NCI-H510A (cell line): ENCODE results near the gene PIK3R5.

Source experiments
- DNase-seq: peaks from one replicate; lab custom pipeline; 2025; lab: John Stamatoyannopoulos, UW

PIK3R5 gene

GRCh38 chr17:8875436-8875835, 90.1 kb downstream of the PIK3R5 start:
- DNase-seq, result no peak

- DNase-seq, result no peak
Measured at GRCh38 chr17:8873801-8874715, 91.4 kb downstream of the PIK3R5 start.

- DNase-seq, result no peak
Measured at GRCh38 chr17:8872705-8873435, 92.6 kb downstream of the PIK3R5 start.

- DNase-seq, result no peak
Measured at GRCh38 chr17:8872036-8872704, 93.3 kb downstream of the PIK3R5 start.

- DNase-seq, result no peak
Measured at GRCh38 chr17:8871081-8871581, 94.4 kb downstream of the PIK3R5 start.

- DNase-seq, result no peak
Measured at GRCh38 chr17:8870406-8871040, 95.0 kb downstream of the PIK3R5 start.

- DNase-seq, result no peak
Measured at GRCh38 chr17:8869114-8869815, 96.2 kb downstream of the PIK3R5 start.

GRCh38 chr17:8868529-8868951, 97.0 kb downstream of the PIK3R5 start:
- no peak for DNase-seq

GRCh38 chr17:8868092-8868491, 97.4 kb downstream of the PIK3R5 start:
- DNase-seq, result no peak

GRCh38 chr17:8867361-8867981, 98.0 kb downstream of the PIK3R5 start, which contains the start of gene PIK3R6:
PIK3R6 (minus strand) TSS chr17:8867674; CDS start chr17:8849794, 17,880 bp downstream.
- no peak for DNase-seq

GRCh38 chr17:8865811-8866210, 99.7 kb downstream of the PIK3R5 start:
- DNase-seq, result no peak

GRCh38 chr17:8865385-8865784, 100.1 kb downstream of the PIK3R5 start:
- no peak for DNase-seq

- DNase-seq, result no peak
Measured at GRCh38 chr17:8862213-8863056, 103.1 kb downstream of the PIK3R5 start.

- DNase-seq, result no peak
Measured at GRCh38 chr17:8861495-8862181, 103.9 kb downstream of the PIK3R5 start.

GRCh38 chr17:8859804-8860430, 105.6 kb downstream of the PIK3R5 start:
- DNase-seq, result no peak

- no peak for DNase-seq
Measured at GRCh38 chr17:8859027-8859803, 106.3 kb downstream of the PIK3R5 start.

GRCh38 chr17:8857919-8858318, 107.6 kb downstream of the PIK3R5 start:
- DNase-seq, result no peak
